GM12874 (cell line): ENCODE measurements around the gene NFATC3.

Source experiments
- CTCF ChIP-seq: IDR thresholded peaks from 2 replicates; pipeline ENCODE4 v1.5.1; 2011; ENCODE audit warnings: low read depth, mild to moderate bottlenecking, control low read depth, low read length, moderate library complexity; ENCODE audit not compliant: insufficient read depth

NFATC3 gene

GRCh38 chr16:68233835-68234187 is 148.6 kb downstream of the NFATC3 start:
- no peak for TF ChIP-seq CTCF

GRCh38 chr16:68234188-68235107 is 149.3 kb downstream of the NFATC3 start:
- TF ChIP-seq CTCF, result no peak

GRCh38 chr16:68235108-68235886 is 150.1 kb downstream of the NFATC3 start:
- TF ChIP-seq CTCF, result no peak

- no peak for TF ChIP-seq CTCF
These were observed 150.6 kb downstream of the NFATC3 start, which contains the start of gene ESRP2 for GRCh38 chr16:68235887-68236136. TSS of gene ESRP2 (minus strand) at chr16:68236127. CDS start at chr16:68236045, 82 bp downstream.

GRCh38 chr16:68236137-68236825 is 151.1 kb downstream of the NFATC3 start:
- no peak for TF ChIP-seq CTCF

GRCh38 chr16:68236826-68237242 is 151.7 kb downstream of the NFATC3 start:
- TF ChIP-seq CTCF, result no peak
